ENCODE results near the gene THSD7B. TPM values are rescaled to one million over a fixed set of nuclear protein-coding genes. Genes with fewer than 3 reads are reported as not detected.
A peak's percentile ranks its signal among the peaks of the same experiment; 100 is the strongest.

The THSD7B gene
- polyA plus RNA-seq, 4 donors, result 0.07 to 0.90 TPM; not detected in 2

- DNase-seq (no peak), FAIRE-seq (no peak)
- no peaks in the 10 kb centered on the region for H3K36me3 ChIP-seq (ENCODE audit: control insufficient read depth in 3 of 3, insufficient read depth in 2 of 3, low read depth in 1 of 3, low read length in 3 of 3)
- no peaks in the 10 kb centered on the region for H3K27me3 ChIP-seq (ENCODE audit: control insufficient read depth in 3 of 3, insufficient read depth in 3 of 3, low read length in 3 of 3)
- H3K9me3 ChIP-seq (ENCODE audit: control insufficient read depth in 2 of 2, insufficient read depth in 1 of 2, low read depth in 1 of 2, low read length in 1 of 2), result no peaks in the 10 kb centered on the region
- H3K27ac ChIP-seq (ENCODE audit: low read depth in 1 of 3, low read length in 2 of 3), result no peak overlapping the region
- no peak overlapping the region for H3K4me3 ChIP-seq (ENCODE audit: low read depth in 1 of 3, low read length in 3 of 3)
- no peaks in the 10 kb centered on the region for H3K4me1 ChIP-seq (ENCODE audit: control insufficient read depth in 3 of 3, insufficient read depth in 2 of 3, low read depth in 1 of 3, low read length in 2 of 3)
Measured at GRCh38 chr2:137161250-137161649, 395.9 kb downstream of the THSD7B start.

- H3K27ac ChIP-seq (ENCODE audit: low read depth in 1 of 3, low read length in 2 of 3), result no peak overlapping the region
- H3K4me3 ChIP-seq (ENCODE audit: low read depth in 1 of 3, low read length in 3 of 3), result no peak overlapping the region
- no peak for FAIRE-seq
- DNase-seq, result no peak
- no peaks in the 10 kb centered on the region for H3K9me3 ChIP-seq (ENCODE audit: control insufficient read depth in 2 of 2, insufficient read depth in 1 of 2, low read depth in 1 of 2, low read length in 1 of 2)
- WGBS, 3 donors, result 86 to 96% (median 93%) methylated on average over 4 of the region's 4 CpGs
- no peaks in the 10 kb centered on the region for H3K36me3 ChIP-seq (ENCODE audit: control insufficient read depth in 3 of 3, insufficient read depth in 2 of 3, low read depth in 1 of 3, low read length in 3 of 3)
- H3K4me1 ChIP-seq (ENCODE audit: control insufficient read depth in 3 of 3, insufficient read depth in 2 of 3, low read depth in 1 of 3, low read length in 2 of 3), result no peaks in the 10 kb centered on the region
- H3K27me3 ChIP-seq (ENCODE audit: control insufficient read depth in 3 of 3, insufficient read depth in 3 of 3, low read length in 3 of 3), result no peaks in the 10 kb centered on the region
Measured at GRCh38 chr2:137165968-137166367, 400.6 kb downstream of the THSD7B start.

- DNase-seq (no peak), FAIRE-seq (no peak)
- 71 to 89% (median 72%) methylated on average over 3 of the region's 3 CpGs for WGBS, 3 donors
- Histone ChIP-seq H3K4me3 (ENCODE audit: low read depth in 1 of 3, low read length in 3 of 3) (no peak overlapping the region), H3K4me1 (ENCODE audit: control insufficient read depth in 3 of 3, insufficient read depth in 2 of 3, low read depth in 1 of 3, low read length in 2 of 3) (peaks cover 0 to 3% (median 0%) of the 10 kb centered on the region in 3 donors), H3K27ac (ENCODE audit: low read depth in 1 of 3, low read length in 2 of 3) (no peak overlapping the region), H3K9me3 (ENCODE audit: control insufficient read depth in 2 of 2, insufficient read depth in 1 of 2, low read depth in 1 of 2, low read length in 1 of 2) (no peaks in the 10 kb centered on the region), H3K36me3 (ENCODE audit: control insufficient read depth in 3 of 3, insufficient read depth in 2 of 3, low read depth in 1 of 3, low read length in 3 of 3) (no peaks in the 10 kb centered on the region), H3K27me3 (ENCODE audit: control insufficient read depth in 3 of 3, insufficient read depth in 3 of 3, low read length in 3 of 3) (no peaks in the 10 kb centered on the region)
Measured at GRCh38 chr2:137167651-137168050, 402.3 kb downstream of the THSD7B start.

GRCh38 chr2:137168552-137168951, 403.2 kb downstream of the THSD7B start:
- no peak for DNase-seq
- Histone ChIP-seq H3K36me3 (ENCODE audit: control insufficient read depth in 3 of 3, insufficient read depth in 2 of 3, low read depth in 1 of 3, low read length in 3 of 3) (no peaks in the 10 kb centered on the region), H3K9me3 (ENCODE audit: control insufficient read depth in 2 of 2, insufficient read depth in 1 of 2, low read depth in 1 of 2, low read length in 1 of 2) (no peaks in the 10 kb centered on the region), H3K27ac (ENCODE audit: low read depth in 1 of 3, low read length in 2 of 3) (no peak overlapping the region), H3K4me3 (ENCODE audit: low read depth in 1 of 3, low read length in 3 of 3) (no peak overlapping the region), H3K27me3 (ENCODE audit: control insufficient read depth in 3 of 3, insufficient read depth in 3 of 3, low read length in 3 of 3) (no peaks in the 10 kb centered on the region), H3K4me1 (ENCODE audit: control insufficient read depth in 3 of 3, insufficient read depth in 2 of 3, low read depth in 1 of 3, low read length in 2 of 3) (peaks cover 0 to 5% (median 0%) of the 10 kb centered on the region in 3 donors)
- 56 to 75% (median 64%) methylated on average over 4 of the region's 4 CpGs for WGBS, 3 donors
- no peak for FAIRE-seq

- FAIRE-seq, result no peak
- H3K27ac ChIP-seq (ENCODE audit: low read depth in 1 of 3, low read length in 2 of 3), result no peak overlapping the region
- H3K4me3 ChIP-seq (ENCODE audit: low read depth in 1 of 3, low read length in 3 of 3), result no peak overlapping the region
- H3K9me3 ChIP-seq (ENCODE audit: control insufficient read depth in 2 of 2, insufficient read depth in 1 of 2, low read depth in 1 of 2, low read length in 1 of 2), result no peaks in the 10 kb centered on the region
- WGBS, 3 donors, result 14 to 31% (median 31%) methylated on average over 1 of the region's 1 CpG
- H3K4me1 ChIP-seq (ENCODE audit: control insufficient read depth in 3 of 3, insufficient read depth in 2 of 3, low read depth in 1 of 3, low read length in 2 of 3), result peaks cover 0 to 5% (median 0%) of the 10 kb centered on the region in 3 donors
- H3K27me3 ChIP-seq (ENCODE audit: control insufficient read depth in 3 of 3, insufficient read depth in 3 of 3, low read length in 3 of 3), result no peaks in the 10 kb centered on the region
- no peaks in the 10 kb centered on the region for H3K36me3 ChIP-seq (ENCODE audit: control insufficient read depth in 3 of 3, insufficient read depth in 2 of 3, low read depth in 1 of 3, low read length in 3 of 3)
- no peak for DNase-seq
Measured at GRCh38 chr2:137172162-137172561, 406.8 kb downstream of the THSD7B start.

- Histone ChIP-seq H3K4me3 (ENCODE audit: low read depth in 1 of 3, low read length in 3 of 3) (no peak overlapping the region), H3K27me3 (ENCODE audit: control insufficient read depth in 3 of 3, insufficient read depth in 3 of 3, low read length in 3 of 3) (no peaks in the 10 kb centered on the region), H3K36me3 (ENCODE audit: control insufficient read depth in 3 of 3, insufficient read depth in 2 of 3, low read depth in 1 of 3, low read length in 3 of 3) (no peaks in the 10 kb centered on the region), H3K27ac (ENCODE audit: low read depth in 1 of 3, low read length in 2 of 3) (peak overlapping the region in 1 of 3 donors; percentile 1), H3K9me3 (ENCODE audit: control insufficient read depth in 2 of 2, insufficient read depth in 1 of 2, low read depth in 1 of 2, low read length in 1 of 2) (no peaks in the 10 kb centered on the region), H3K4me1 (ENCODE audit: control insufficient read depth in 3 of 3, insufficient read depth in 2 of 3, low read depth in 1 of 3, low read length in 2 of 3) (peaks cover 0 to 5% (median 0%) of the 10 kb centered on the region in 3 donors)
- DNase-seq (peak in 1 of 2 donors; percentile 52), FAIRE-seq (no peak)
- WGBS, 3 donors, result 14 to 40% (median 19%) methylated on average over 3 of the region's 3 CpGs
Measured at GRCh38 chr2:137173463-137173862, 408.1 kb downstream of the THSD7B start.

- DNase-seq (no peak), FAIRE-seq (no peak)
- H3K4me1 ChIP-seq (ENCODE audit: control insufficient read depth in 3 of 3, insufficient read depth in 2 of 3, low read depth in 1 of 3, low read length in 2 of 3), result peaks cover 0 to 5% (median 0%) of the 10 kb centered on the region in 3 donors
- no peak overlapping the region for H3K27ac ChIP-seq (ENCODE audit: low read depth in 1 of 3, low read length in 2 of 3)
- no peaks in the 10 kb centered on the region for H3K36me3 ChIP-seq (ENCODE audit: control insufficient read depth in 3 of 3, insufficient read depth in 2 of 3, low read depth in 1 of 3, low read length in 3 of 3)
- H3K9me3 ChIP-seq (ENCODE audit: control insufficient read depth in 2 of 2, insufficient read depth in 1 of 2, low read depth in 1 of 2, low read length in 1 of 2), result no peaks in the 10 kb centered on the region
- 66 to 71% (median 66%) methylated on average over 1 of the region's 1 CpG for WGBS, 3 donors
- no peak overlapping the region for H3K4me3 ChIP-seq (ENCODE audit: low read depth in 1 of 3, low read length in 3 of 3)
- H3K27me3 ChIP-seq (ENCODE audit: control insufficient read depth in 3 of 3, insufficient read depth in 3 of 3, low read length in 3 of 3), result no peaks in the 10 kb centered on the region
Measured at GRCh38 chr2:137175246-137175645, 409.9 kb downstream of the THSD7B start.

- no peak overlapping the region for H3K4me3 ChIP-seq (ENCODE audit: low read depth in 1 of 3, low read length in 3 of 3)
- H3K27me3 ChIP-seq (ENCODE audit: control insufficient read depth in 3 of 3, insufficient read depth in 3 of 3, low read length in 3 of 3), result peaks cover 0 to 2% (median 0%) of the 10 kb centered on the region in 3 donors
- H3K27ac ChIP-seq (ENCODE audit: low read depth in 1 of 3, low read length in 2 of 3), result no peak overlapping the region
- no peaks in the 10 kb centered on the region for H3K4me1 ChIP-seq (ENCODE audit: control insufficient read depth in 3 of 3, insufficient read depth in 2 of 3, low read depth in 1 of 3, low read length in 2 of 3)
- FAIRE-seq (no peak), DNase-seq (peak in 1 of 2 donors; percentile 36)
- WGBS, 3 donors, result 28 to 58% (median 31%) methylated on average over 2 of the region's 2 CpGs
- no peaks in the 10 kb centered on the region for H3K9me3 ChIP-seq (ENCODE audit: control insufficient read depth in 2 of 2, insufficient read depth in 1 of 2, low read depth in 1 of 2, low read length in 1 of 2)
- no peaks in the 10 kb centered on the region for H3K36me3 ChIP-seq (ENCODE audit: control insufficient read depth in 3 of 3, insufficient read depth in 2 of 3, low read depth in 1 of 3, low read length in 3 of 3)
Measured at GRCh38 chr2:137178951-137179377, 413.6 kb downstream of the THSD7B start.

GRCh38 chr2:137179542-137179941, 414.2 kb downstream of the THSD7B start:
- no peak overlapping the region for H3K4me3 ChIP-seq (ENCODE audit: low read depth in 1 of 3, low read length in 3 of 3)
- no peaks in the 10 kb centered on the region for H3K9me3 ChIP-seq (ENCODE audit: control insufficient read depth in 2 of 2, insufficient read depth in 1 of 2, low read depth in 1 of 2, low read length in 1 of 2)
- peaks cover 0 to 2% (median 0%) of the 10 kb centered on the region in 3 donors for H3K27me3 ChIP-seq (ENCODE audit: control insufficient read depth in 3 of 3, insufficient read depth in 3 of 3, low read length in 3 of 3)
- no peak for FAIRE-seq
- no peak for DNase-seq
- H3K27ac ChIP-seq (ENCODE audit: low read depth in 1 of 3, low read length in 2 of 3), result no peak overlapping the region
- H3K36me3 ChIP-seq (ENCODE audit: control insufficient read depth in 3 of 3, insufficient read depth in 2 of 3, low read depth in 1 of 3, low read length in 3 of 3), result no peaks in the 10 kb centered on the region
- H3K4me1 ChIP-seq (ENCODE audit: control insufficient read depth in 3 of 3, insufficient read depth in 2 of 3, low read depth in 1 of 3, low read length in 2 of 3), result no peaks in the 10 kb centered on the region
